Brain microvascular endothelial cell (primary cell): ENCODE data around the gene CLDN5.
A peak's percentile ranks its signal among the peaks of the same experiment; 100 is the strongest.

Experiments used
- DNase-seq: peaks from one replicate; pipeline ENCODE4 v3.0.0-alpha.2; 2020
- H3K27ac ChIP-seq: fragments of 250-450 bp; sonication (Bioruptor Pico); 2 replicates; pipeline ENCODE4 v1.5.1; 2020; ENCODE audit warnings: mild to moderate bottlenecking, moderate library complexity
- H3K27me3 ChIP-seq: fragments of 250-450 bp; sonication (Bioruptor Pico); replicated peaks from 2 replicates; pipeline ENCODE4 v1.5.1; 2020; ENCODE audit warnings: mild to moderate bottlenecking
- H3K36me3 ChIP-seq: fragments of 250-450 bp; sonication (Bioruptor Pico); replicated peaks from 2 replicates; pipeline ENCODE4 v1.5.1; 2020; ENCODE audit warnings: mild to moderate bottlenecking
- H3K4me3 ChIP-seq: 2 replicates; pipeline ENCODE4 v1.5.1; 2011; ENCODE audit warnings: low read depth, mild to moderate bottlenecking, control low read depth, low read length, moderate library complexity
- in situ Hi-C: cut with HindIII; loops from 2 replicates; pipeline ENCODE4 v1.10.0; 2017; ENCODE audit warnings: low sequenced_read_pairs, low pct_ligation_motif_present
- TF ChIP-seq, protein P1 (sequence below): IDR thresholded peaks from 2 replicates; pipeline ENCODE4 v1.5.1; 2011; ENCODE audit warnings: low read depth, mild to moderate bottlenecking, moderate library complexity, low read length, control low read depth, inconsistent platforms; ENCODE audit errors: missing control alignments

The CLDN5 gene

DNA sequence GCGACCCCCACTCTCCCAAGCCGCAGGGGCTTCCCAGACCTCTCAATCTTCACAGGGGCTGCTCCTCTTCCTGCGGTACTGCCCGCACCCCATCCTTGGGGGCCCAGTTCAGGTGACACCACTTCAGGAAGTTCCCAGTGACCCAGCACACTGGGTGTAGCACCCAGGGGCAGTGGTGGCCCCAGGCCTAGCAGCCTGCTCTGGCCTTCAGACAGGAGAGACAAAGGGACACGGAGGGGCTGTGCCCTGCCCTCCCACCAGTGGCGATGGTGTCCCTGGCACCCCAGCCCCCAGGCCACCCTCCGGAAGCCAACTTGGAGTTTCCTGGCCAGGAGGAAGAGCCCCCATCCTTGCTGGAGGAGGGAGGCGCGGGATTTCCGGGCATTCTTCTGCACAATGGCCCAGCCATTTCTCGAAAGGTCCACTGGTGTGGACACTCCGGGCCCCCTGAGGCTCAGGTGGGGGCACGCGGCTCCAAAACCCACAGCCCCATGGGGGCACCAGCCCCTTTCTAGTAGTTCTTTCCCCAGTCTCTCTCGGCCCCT lies 978 bp upstream of the CLDN5 start:
- H3K4me3 ChIP-seq = no peak overlapping the region
- H3K27ac ChIP-seq = no peak overlapping the region
- in situ Hi-C loops = no loop called here
- TF ChIP-seq, protein P1, sequence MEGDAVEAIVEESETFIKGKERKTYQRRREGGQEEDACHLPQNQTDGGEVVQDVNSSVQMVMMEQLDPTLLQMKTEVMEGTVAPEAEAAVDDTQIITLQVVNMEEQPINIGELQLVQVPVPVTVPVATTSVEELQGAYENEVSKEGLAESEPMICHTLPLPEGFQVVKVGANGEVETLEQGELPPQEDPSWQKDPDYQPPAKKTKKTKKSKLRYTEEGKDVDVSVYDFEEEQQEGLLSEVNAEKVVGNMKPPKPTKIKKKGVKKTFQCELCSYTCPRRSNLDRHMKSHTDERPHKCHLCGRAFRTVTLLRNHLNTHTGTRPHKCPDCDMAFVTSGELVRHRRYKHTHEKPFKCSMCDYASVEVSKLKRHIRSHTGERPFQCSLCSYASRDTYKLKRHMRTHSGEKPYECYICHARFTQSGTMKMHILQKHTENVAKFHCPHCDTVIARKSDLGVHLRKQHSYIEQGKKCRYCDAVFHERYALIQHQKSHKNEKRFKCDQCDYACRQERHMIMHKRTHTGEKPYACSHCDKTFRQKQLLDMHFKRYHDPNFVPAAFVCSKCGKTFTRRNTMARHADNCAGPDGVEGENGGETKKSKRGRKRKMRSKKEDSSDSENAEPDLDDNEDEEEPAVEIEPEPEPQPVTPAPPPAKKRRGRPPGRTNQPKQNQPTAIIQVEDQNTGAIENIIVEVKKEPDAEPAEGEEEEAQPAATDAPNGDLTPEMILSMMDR = no peak
- DNase-seq = no peak
- peaks cover 8% of the 10 kb centered on the region for H3K27me3 ChIP-seq
- H3K36me3 ChIP-seq = no peaks in the 10 kb centered on the region

DNA sequence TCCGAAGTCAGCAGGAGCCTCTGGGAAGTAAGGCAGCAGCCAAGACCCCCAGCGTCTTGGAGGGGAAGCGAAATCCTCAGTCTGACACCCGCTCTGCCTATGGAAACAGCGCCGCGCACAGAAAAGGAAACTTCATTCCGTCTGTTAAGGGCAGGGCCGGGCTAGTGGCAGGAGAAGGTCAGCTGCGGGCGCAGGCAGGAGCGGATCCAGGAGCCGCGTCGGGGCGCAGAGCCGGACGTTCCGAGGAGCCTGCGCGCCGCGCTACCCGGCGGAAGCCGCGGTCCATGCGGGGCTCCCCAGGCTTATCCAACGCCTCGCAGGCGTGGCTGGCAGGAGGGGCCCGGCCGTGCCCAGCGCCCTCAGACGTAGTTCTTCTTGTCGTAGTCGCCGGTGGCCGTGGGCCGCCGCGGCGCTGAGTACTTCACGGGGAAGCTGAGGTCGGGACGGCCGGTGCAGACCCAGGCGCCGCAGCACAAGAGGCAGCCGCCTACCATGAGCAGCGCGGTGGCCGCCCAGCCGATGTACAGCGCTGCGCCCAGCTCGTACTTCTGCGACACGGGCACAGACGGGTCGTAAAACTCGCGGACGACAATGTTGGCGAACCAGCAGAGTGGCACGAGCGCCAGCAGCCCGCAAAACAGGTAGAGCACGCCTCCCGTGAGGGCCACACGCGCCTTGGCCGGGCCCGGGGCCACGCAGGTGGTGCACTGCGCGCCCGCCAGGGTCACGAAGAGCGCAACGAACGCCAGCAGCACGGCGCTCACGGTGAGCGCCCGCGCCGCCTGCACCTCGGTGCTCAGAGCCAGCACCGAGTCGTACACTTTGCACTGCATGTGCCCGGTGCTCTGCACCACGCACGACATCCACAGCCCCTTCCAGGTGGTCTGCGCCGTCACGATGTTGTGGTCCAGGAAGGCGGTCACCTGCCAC lies 705 bp downstream of the CLDN5 start:
- no peak for DNase-seq
- in situ Hi-C loops = no loop called here
- peaks cover 8% of the 10 kb centered on the region for H3K27me3 ChIP-seq

DNA sequence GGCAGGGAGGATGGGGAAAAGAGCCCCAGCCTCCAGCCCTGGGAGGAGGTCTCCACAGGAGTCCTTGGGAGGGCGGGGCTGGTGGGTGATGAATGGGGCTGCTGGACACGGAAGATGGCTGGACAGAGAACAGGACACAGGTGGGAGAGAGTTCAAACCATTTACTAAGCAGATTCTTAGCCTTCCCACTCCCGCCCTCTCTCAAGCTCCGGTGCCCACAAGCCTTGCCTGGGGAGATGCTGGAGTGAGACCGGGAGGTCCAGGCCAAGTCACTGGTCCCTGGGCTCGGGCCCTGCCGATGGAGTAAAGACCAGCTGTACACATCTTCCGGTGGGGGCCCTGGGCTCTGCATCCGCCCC lies 1.4 kb downstream of the CLDN5 start:
- in situ Hi-C loops = no loop called here
- Histone ChIP-seq H3K27me3 (peaks cover 8% of the 10 kb centered on the region), H3K36me3 (no peaks in the 10 kb centered on the region), H3K27ac (no peak overlapping the region), H3K4me3 (peak overlapping the region; percentile 43)
- TF ChIP-seq, protein P1 = no peak
- no peak for DNase-seq

More for the DNA sequence above, 705 bp downstream of the CLDN5 start:
- no peaks in the 10 kb centered on the region for H3K36me3 ChIP-seq
- TF ChIP-seq, protein P1 = no peak
- H3K27ac ChIP-seq = no peak overlapping the region
- peak overlapping the region; percentile 43 for H3K4me3 ChIP-seq

DNA sequence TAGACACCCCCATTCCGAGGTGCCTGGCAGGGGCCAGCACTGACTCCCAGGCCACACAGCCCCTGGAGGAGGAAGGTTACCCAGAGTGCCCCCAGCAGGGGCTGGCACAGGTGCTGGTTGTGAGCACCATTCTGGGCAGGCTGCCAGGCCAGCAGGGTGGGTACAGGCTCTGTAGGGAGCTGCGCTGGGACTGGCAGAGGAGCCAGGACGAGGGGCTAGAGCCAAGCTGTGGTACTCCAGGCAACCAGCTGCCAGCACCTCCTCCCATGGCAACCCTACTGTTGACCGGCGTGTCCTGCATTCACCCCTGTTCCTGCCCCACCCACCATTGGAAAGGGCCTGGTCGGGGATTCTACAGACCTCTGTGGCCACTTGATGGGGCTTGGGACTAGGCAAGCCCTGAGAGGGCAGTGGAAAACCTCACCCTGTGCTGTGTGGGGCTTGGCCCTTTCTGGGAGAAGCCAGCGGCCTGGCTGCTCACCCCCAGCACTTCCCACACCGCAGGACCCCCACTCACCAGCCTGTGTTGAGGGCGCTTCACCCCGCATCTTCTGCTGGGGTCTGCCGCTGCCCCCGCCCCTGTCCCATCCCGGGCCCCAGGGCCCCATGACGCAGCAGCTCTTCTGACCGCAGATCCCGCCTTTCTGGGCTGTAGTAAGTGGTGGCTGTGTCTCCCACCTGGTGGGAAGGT lies 1.9 kb downstream of the CLDN5 start:
- in situ Hi-C loops = no loop called here
- Histone ChIP-seq H3K27ac (no peak overlapping the region), H3K36me3 (no peaks in the 10 kb centered on the region), H3K4me3 (no peak overlapping the region), H3K27me3 (peaks cover 8% of the 10 kb centered on the region)
- TF ChIP-seq, protein P1 = no peak
- DNase-seq = no peak

DNA sequence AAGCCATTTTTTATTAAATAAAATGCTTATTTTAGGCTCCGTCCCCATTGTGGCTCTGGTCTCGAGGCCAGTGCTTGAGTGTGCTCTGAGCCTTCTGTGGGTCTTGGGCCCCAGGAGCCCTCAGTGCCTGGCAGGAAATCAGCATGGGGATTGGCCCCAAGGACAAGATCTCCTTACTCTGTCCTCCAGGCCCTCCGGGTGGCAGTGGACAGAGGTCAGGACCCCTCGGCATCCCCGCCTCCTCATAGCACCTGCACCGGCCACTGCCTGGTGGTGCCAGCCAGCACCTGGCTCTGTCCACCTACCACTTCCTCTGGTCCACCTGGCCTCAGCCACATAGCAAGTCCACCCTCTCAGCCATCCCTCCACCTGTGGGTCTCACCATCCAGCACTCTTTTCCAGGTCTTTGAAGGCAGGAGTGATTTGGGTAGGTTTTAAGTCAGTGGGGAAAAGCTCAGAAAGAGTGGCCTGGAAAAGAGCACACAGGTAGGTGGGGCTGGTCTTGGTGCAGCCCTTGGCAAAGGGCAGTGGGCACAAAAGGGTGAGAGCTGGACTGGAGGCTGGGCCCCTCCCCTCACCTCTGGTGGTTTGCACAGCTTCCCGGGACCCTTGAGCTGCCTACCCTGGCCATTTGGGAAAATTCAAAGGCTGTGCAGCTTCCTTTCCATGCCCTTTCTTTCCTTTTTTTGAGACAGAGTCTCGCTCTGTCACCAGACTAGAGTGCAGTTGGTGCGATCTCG lies 3.5 kb downstream of the CLDN5 start:
- in situ Hi-C loops = no loop called here
- no peaks in the 10 kb centered on the region for H3K36me3 ChIP-seq
- H3K27me3 ChIP-seq = peaks cover 6% of the 10 kb centered on the region
- TF ChIP-seq, protein P1 = no peak
- no peak overlapping the region for H3K27ac ChIP-seq
- no peak for DNase-seq
- H3K4me3 ChIP-seq = no peak overlapping the region
